Measurements from ENCODE around the gene ODAD3. TPM values are rescaled to one million over a fixed set of nuclear protein-coding genes. Genes with fewer than 3 reads are reported as not detected.
"Not testable (repeated sequence)": the region's sequence is repeated elsewhere in the genome, so short reads cannot be mapped to it uniquely, and the experiment has no call there.

Gene ODAD3
- total RNA-seq, 2 experiments from 2014 or later, result 0.19 TPM; not detected in 1

DNA sequence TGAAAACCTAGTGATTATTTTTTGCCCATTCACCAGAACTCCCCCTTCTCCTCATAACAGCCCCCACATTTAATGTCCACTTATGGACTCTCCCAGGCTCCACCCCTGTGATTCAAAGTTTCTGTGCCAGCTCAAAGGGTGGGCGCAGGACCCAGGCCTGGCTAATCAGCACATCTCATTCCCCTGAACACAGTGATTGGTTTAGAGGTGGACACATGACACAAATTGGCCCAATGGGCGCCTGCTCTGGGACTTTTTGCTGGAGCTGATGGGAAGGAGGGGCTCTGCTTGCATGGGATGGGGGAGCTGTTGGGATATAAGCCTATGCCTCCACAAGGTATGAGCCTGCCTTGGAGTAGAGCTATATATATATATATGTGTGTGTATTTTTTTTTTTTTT, 44.6 kb downstream of the ODAD3 start:
- POLR2A ChIA-PET, result interaction anchor here (0.5 to 0.6 kb wide), 2 partner anchors 53 to 376 kb away, joined by 3 read pairs; no protein-coding TSS in a partner anchor
- CTCF ChIA-PET, result interaction anchor here (1.1 kb wide), 2 partner anchors 9 to 28 kb away, joined by 3 read pairs; partner anchors contain the start of gene RGL3

DNA sequence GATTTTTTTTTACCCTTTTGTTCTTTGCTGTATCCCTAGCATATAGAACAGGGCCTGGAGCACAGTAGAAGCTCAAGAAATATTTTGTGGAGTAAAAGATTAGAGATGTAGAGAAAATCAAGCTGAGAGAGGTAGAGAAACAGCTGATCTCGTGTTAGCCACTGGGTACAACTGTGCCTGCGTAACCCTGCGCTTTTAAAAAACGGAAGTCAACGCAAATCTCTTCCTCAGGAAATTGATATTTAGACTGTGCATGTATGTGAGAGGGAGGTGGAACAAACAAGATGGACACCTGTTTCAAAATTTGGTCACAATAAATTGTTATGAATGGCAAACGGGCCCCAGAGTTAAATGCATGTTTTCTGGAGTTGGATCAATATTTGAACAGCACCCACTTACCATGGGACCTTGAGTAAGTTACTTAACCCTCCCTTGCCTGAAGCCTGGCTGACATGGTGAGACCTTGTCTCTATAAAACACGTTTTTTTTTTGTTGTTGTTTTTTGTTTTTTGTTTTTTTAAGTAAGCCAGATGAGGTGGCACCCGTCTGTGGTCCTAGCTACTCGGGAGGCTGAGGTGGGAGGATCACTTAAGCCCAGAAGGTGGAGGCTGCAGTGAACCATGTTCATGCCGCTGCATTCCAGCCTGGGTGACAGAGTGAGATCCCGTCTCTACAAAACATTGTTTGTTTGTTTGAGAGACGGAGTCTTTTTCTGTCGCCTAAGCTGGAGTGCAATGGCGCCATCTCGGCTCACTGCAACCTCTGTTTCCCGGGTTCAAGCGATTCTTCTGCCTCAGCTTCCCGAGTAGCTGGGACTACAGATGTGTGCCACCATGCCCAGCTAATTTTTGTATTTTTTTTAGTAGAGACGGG, 47.5 kb downstream of the ODAD3 start:
- POLR2A ChIA-PET, result interaction anchor here (0.7 kb wide), 1 partner anchor 1253 kb away, joined by 5 read pairs; no protein-coding TSS in a partner anchor
- CTCF ChIA-PET, result interaction anchor here (0.5 to 1.2 kb wide), 3 partner anchors 48 to 777 kb away, joined by 3 read pairs; partner anchors contain the start of genes ODAD3 and PRKCSH

DNA sequence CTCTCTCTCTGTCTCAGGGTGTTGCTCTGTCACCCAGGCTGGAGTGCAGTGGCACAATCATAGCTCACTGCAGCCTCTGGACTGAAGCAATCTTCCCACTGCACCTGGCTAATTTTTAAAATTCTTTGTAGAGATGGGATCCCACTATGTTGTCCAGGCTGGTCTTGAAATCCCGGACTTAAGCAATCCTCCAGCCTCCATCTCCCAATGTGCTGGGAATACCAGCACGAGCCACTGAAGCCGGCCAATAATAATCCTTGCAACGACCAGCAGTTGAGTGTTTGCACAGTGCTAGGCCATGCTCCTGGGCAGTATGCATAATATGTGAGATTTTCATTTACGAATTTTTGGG, 50.2 kb downstream of the ODAD3 start:
- CTCF ChIA-PET, result interaction anchor here (0.7 to 3.1 kb wide), 2 partner anchors 10 to 86 kb away, joined by 4 to 11 read pairs; partner anchors contain the start of gene SWSAP1
- POLR2A ChIA-PET, result no interaction called here

DNA sequence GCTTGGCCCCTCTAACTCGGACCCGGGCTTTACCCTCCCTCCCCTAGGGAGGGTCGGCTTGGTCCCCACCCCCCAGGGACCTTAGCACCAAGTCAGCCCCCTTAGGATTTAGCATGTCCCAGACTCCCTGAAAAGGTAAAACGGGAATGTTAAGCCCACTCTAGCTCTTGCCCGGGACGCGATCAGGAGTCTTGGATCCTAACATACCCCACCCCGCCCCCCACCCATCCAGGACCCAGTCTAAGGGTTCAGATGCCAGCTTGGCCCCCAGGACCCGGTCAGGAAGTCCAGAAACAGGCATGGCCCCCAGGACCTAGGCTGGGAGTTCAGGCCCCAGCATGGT, 51.2 kb downstream of the ODAD3 start:
- ChIA-PET POLR2A (interaction anchor here (0.5 to 1.1 kb wide), 2 partner anchors 9 to 125 kb away, joined by 3 to 5 read pairs; partner anchors contain the start of gene SWSAP1), CTCF (interaction anchor here (0.8 to 3.6 kb wide), 8 partner anchors 9 to 141 kb away, joined by 3 to 25 read pairs (median 8); partner anchors contain the start of genes ODAD3, PRKCSH, RGL3 and SWSAP1)

DNA sequence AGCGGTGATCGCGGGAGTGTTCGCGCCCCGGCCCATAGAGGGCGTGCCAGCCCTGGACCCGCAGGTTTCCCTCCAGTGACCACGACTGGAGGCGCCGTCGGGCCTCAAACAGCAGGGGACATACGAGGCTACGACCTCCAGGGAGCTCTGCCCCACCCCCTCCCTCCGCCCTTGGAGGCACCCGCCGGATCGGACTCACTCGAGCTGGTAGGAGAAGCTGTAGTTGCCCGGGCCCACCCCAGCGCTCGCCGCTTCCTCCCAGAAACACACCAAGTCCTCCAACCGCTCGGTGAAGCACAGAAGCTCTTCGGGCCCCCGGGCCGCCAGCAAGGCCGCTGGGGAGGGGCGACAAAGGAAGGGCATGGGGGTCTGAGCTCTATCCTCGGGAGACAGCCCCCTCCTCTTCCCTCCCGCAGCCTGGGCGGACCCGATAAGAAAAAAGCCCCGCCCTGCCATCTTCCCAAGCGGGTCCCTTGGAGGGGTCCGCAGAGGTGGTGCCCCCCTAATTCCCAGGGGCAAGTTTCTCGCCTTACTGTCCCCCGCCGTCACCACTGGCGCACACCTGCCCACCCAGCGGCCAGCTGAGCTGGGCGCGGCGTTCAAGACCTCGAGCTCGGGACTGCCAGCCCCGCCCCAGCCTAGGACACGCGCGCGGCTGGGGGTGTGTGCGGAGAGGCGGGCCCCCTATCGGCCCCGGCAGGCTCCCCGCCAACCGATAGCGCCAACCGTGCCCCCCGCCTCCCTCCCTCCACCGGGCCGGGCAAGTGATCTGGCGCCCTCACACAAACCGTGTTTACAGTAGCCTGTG, 51.8 kb downstream of the ODAD3 start:
- ChIA-PET POLR2A (interaction anchor here (0.5 to 1.1 kb wide), 3 partner anchors 9 to 161 kb away, joined by 3 to 6 read pairs (median 5); partner anchors contain the start of gene SWSAP1), CTCF (interaction anchor here (0.6 to 3.6 kb wide), 13 partner anchors 8 to 157 kb away, joined by 3 to 25 read pairs (median 4); partner anchors contain the start of genes ODAD3, PRKCSH, RGL3 and SWSAP1)

DNA sequence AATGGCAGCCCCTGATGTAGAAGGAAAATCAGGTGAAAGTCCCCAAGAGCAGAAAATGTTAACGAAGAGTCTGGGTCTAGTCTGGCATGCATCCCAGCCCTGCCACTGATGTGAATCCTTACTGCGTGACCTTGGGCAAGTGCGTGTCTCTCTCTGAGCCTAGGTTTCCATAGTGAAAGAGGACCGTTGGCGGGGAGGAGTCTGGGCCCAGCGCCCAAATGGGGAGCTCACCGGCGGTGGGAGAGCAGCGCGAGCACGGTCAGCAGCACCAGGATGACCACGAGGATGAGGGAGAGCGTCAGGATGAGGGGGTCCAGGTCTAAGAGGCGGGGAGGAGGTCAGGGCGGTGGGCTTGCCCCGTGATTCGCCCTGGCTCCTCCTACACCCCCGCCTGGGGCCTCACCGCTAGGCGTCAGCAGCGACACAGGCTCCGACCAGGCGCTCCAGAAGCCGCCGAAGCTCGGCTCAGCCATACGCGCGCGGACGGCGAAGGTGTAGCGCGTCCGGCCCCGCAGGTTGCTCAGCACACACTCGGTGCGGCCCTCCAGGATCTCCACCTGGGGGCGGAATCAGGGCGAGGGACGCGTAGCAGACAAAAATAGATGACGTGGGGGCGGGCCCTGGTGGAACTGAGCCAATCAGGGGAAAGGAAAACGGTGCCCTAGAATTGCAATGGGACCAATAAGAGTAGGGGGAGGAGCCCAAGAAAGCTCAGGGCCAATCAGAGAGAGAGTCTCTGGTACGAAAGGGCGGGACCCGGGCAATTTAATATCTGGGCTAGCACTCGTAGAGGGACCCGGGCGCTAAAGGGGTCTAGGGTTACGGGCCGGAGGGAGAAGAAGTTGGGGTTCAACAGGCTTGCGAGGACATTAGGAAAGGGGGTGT, 54.0 kb downstream of the ODAD3 start:
- POLR2A ChIA-PET, result interaction anchor here (0.5 to 1.6 kb wide), 11 partner anchors 23 to 439 kb away, joined by 3 to 10 read pairs (median 4); partner anchors contain the start of genes CCDC159, ODAD3, PRKCSH and TMEM205
- CTCF ChIA-PET, result interaction anchor here (0.5 to 3.6 kb wide), 20 partner anchors 10 to 182 kb away, joined by 3 to 29 read pairs (median 4); partner anchors contain the start of genes CCDC159, ODAD3, PRKCSH and RAB3D

DNA sequence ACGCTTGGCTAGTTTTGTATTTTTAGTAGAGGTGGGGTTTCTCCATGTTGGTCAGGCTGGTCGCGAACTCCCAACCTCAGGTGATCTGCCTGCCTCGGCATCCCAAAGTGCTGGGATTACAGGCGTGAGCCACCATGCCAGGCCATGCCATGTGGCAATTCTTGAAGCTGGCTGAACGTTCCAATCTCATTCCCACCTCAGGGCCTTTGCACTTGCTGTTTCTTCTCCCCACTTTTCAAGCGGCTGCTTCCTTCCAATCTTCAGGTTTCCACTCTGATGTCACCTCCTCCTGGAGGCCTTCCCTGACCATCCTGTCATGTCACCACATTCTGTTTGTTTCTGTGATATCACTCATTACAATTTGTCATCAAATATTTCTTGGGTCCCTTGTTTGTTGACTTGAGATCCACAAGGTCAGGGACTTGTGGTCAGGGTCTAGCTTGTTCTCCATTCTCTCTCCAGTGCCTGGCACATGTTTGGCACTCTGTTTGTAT, 55.0 kb downstream of the ODAD3 start:
- ChIA-PET POLR2A (interaction anchor here (1.6 kb wide), 1 partner anchor 33 kb away, joined by 7 read pairs; the partner anchor contains the start of genes CCDC159 and TMEM205), CTCF (interaction anchor here (2.7 kb wide), 1 partner anchor 102 kb away, joined by 29 read pairs; no protein-coding TSS in a partner anchor)

DNA sequence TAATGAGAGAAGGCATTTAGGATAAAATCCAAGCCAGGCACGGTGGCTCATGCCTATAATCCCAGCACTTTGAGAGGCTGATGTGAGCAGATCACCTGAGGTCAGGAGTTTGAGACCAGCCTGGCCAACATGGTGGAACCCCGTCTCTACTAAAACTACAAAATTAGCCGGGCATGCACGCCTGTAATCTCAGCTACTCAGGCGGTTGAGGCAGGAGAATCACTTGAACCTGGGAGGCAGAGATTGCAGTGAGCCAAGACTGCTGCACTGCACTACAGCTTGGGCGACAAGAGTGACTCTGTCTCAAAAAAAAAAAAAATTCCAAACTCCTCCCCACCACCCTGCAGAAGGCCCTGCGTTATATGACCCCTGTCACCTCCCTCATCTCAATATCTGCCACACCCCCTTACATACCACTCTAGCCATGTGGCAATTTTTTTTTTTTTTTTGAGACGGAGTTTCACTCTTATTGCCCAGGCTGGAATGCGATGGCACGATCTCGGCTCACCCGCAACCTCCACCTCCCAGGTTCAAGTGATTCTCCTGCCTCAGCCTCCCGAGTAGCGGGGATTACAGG, 55.6 kb downstream of the ODAD3 start:
- POLR2A ChIA-PET, result not testable (repeated sequence)
- CTCF ChIA-PET, result interaction anchor here (2.7 kb wide), 1 partner anchor 103 kb away, joined by 29 read pairs; no protein-coding TSS in a partner anchor

DNA sequence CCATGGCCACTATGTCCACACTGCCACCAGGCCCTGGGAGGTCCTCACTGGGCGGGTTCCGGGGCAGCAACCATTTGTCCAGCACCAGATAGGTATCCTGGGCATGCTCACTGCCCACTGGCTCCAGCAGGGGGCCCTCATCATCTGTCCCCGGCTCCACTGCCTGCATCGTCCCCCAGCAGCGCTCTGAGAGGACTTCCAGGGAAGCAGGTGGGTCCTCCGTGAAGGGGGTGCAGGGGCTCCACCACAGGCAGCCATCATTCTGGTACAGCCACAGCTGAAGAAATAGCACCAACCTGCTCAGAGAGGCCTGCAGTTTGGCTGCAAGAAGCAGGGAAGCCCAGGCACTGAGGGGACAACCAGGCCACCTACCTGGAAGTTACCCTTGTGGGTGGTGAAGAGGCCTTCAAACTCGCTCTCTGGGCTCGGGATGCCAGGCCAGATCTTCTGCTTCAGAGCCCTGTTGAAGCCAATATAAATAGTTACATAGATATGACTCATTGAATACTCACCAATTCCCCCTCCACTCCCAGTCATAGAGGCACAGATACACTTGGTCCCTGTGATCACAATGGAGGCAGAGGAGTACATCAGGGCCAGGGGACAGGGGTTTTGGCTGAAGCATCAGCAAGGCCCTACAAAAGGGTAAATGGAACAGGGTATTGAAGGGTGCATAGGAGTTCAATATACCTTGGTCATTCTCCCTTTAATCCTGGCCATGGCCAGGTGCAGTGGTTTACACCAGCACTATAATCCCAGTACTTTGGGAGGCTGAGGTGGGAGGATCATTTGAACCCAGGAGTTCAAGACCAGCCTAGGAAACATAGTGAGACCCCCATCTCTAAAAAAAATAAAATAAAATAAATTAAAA, 56.4 kb downstream of the ODAD3 start:
- ChIA-PET CTCF (interaction anchor here (0.6 kb wide), 1 partner anchor 960 kb away, joined by 3 read pairs; no protein-coding TSS in a partner anchor), POLR2A (interaction anchor here (1.1 kb wide), 1 partner anchor 43 kb away, joined by 3 read pairs; no protein-coding TSS in a partner anchor)

DNA sequence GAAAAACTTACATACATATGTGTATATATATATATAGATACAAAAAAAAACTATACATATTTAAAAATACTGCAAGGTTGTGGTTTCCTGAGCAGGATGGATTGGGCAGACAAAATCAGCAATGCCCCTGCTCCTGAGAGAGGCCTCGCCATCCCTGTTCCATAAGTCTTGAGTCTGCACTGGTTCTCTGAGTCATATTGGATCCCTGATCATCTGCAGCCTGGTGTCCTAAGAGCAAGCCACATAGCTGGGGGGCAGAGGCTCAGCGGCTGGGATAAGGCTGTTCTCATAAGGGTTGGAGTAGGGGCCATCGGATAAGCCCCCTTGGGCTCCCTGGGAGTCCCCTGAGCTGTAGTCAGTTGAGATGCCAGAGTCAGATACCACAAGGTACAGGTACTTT, 57.2 kb downstream of the ODAD3 start:
- CTCF ChIA-PET, result interaction anchor here (0.6 to 4.5 kb wide), 4 partner anchors 31 to 959 kb away, joined by 3 to 19 read pairs (median 4); partner anchors contain the start of genes CCDC159 and TMEM205
- POLR2A ChIA-PET, result interaction anchor here (1.1 kb wide), 1 partner anchor 44 kb away, joined by 3 read pairs; no protein-coding TSS in a partner anchor

DNA sequence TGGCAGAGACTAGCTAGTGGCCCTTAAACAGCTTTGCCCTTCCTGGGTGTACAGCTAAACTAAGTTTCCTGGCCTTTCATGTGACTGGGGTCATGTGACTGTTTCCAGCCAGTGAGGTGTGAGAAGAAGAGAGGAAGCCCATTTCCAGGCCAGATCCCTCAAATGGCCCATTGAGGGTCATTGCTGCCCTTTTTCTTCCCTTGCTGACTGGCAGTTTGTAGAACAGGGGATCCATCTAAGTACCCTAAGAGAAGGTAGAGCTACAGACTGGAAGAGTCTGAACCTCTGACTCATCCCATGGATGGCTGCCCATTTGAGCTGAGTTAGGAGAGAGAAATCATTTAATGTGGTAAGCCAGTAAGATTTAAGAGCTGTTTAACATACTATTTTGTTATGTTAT, 57.7 kb downstream of the ODAD3 start:
- CTCF ChIA-PET, result interaction anchor here (0.8 to 4.5 kb wide), 3 partner anchors 31 to 105 kb away, joined by 3 to 19 read pairs (median 4); partner anchors contain the start of genes CCDC159 and TMEM205
- POLR2A ChIA-PET, result interaction anchor here (1.2 kb wide), 1 partner anchor 31 kb away, joined by 4 read pairs; the partner anchor contains the start of genes CCDC159 and TMEM205

DNA sequence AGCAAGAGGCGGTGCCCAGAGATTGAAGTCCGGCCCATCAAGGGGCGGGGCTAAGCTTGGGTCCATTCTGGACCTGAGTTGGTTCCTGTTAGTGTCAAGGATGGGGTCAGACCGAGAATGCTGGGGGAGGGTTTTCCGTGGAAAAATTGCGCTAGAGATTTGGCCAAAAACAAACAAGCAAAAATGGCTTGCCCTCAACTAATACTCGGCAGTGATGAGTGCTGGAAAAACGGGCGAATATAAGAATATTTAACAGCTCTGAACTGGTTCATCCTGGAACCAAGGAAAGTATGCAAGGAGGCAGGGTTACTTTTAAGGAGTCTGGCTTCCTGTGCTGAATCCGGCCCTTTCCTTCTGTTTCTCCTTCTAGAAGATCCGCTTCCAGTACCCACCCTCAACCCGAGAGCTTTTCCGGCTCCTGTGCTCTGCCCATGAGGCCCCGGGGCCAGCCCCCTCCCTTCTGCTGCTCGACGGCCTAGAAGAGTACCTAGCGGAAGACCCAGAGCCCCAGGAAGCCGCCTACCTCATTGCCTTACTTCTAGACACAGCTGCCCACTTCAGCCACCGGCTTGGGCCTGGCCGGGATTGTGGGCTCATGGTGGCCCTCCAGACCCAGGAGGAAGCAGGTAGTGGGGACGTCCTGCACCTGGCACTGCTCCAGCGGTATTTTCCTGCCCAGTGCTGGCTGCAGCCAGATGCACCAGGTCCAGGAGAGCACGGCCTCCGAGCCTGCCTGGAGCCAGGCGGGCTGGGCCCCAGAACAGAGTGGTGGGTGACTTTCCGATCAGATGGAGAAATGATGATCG, 59.6 kb downstream of the ODAD3 start:
- POLR2A ChIA-PET, result interaction anchor here (0.6 to 1.5 kb wide), 12 partner anchors 8 to 1307 kb away, joined by 3 to 11 read pairs (median 4); partner anchors contain the start of genes CCDC159, TMEM205 and ZNF44

DNA sequence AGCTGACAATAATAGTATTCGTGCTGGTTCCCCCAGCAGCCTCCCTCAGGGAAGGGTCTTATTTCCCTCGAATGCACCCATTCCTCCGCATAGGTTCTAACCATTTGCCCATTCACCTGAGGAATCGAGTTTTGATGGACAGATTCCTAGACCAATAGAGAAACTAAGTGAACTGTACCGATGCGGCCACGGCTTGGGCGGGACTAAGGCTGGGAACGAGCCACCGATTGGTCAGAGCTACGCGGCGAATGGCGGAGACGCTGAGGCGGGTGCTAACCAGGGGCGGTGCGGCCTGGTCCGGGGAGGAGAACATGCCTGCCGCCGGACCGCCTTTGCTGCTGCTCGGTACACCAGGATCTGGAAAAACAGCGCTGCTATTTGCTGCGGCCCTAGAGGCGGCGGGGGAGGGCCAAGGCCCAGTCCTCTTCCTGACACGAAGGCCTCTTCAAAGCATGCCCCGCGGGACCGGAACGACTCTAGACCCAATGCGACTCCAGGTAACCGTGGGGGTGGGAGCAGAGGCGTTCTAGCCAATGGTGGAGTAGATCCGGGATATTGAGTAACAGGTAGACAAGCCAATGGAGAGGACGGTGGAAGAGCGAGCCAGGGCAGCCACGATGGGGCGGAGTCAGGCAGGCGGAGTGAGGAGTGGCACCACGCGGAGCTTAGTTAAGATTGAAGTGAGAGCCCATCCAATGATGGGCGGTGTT, 60.3 kb downstream of the ODAD3 start, which contains the start of gene SWSAP1:
Gene SWSAP1, plus strand, starts transcription at position 234 of the 710 bp plus-strand sequence. Its CDS starts 15 bp downstream, at position 249.
- ChIA-PET POLR2A (interaction anchor here (0.6 to 1.5 kb wide), 11 partner anchors 8 to 1307 kb away, joined by 3 to 8 read pairs (median 3); partner anchors contain the start of genes CCDC159, TMEM205 and ZNF44), CTCF (interaction anchor here (1.0 to 4.5 kb wide), 4 partner anchors 9 to 108 kb away, joined by 3 to 19 read pairs (median 8); partner anchors contain the start of genes EPOR, ODAD3 and PRKCSH)

More for the DNA sequence above, 59.6 kb downstream of the ODAD3 start:
- CTCF ChIA-PET, result interaction anchor here (1.0 to 4.5 kb wide), 4 partner anchors 8 to 107 kb away, joined by 3 to 19 read pairs (median 8); partner anchors contain the start of genes EPOR, ODAD3 and PRKCSH

DNA sequence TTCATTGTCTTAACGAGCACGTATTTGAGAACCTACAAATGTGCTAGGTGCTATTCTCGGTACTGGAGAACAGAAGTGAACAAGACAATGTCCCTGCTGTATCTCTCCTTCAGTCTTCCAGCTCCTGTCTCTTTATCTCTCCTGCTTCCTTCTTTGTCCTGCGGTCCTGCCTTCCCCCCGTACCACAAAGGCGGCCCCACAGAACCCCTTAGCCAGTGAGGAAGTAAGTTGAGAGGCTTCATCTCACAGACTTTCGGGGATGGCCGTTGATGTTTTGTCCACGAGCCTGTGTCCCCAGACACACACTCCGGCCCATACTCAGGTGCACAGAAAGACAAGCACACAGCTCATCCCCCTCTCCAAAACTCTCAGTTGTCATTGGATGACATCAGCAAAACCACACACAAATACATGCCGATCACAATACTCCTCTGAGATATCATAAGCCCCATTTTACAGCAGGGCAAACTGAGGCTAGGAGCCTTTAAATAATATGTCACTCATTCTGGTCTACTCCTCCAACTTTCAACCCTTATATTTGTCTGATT, 61.0 kb downstream of the ODAD3 start:
- POLR2A ChIA-PET, result interaction anchor here (0.6 to 1.5 kb wide), 3 partner anchors 9 to 160 kb away, joined by 5 to 8 read pairs (median 5); partner anchors contain the start of genes CCDC159 and TMEM205
- CTCF ChIA-PET, result interaction anchor here (1.0 to 4.5 kb wide), 3 partner anchors 9 to 109 kb away, joined by 3 to 19 read pairs (median 11); partner anchors contain the start of gene EPOR

Measured in activated CD8-positive, alpha-beta memory T cell treated with anti-CD3 and anti-CD28 coated beads for 36 hours (primary cell).